ENCODE measurements around the gene SPHK2.
A peak's percentile ranks its signal among the peaks of the same experiment; 100 is the strongest.

DNA sequence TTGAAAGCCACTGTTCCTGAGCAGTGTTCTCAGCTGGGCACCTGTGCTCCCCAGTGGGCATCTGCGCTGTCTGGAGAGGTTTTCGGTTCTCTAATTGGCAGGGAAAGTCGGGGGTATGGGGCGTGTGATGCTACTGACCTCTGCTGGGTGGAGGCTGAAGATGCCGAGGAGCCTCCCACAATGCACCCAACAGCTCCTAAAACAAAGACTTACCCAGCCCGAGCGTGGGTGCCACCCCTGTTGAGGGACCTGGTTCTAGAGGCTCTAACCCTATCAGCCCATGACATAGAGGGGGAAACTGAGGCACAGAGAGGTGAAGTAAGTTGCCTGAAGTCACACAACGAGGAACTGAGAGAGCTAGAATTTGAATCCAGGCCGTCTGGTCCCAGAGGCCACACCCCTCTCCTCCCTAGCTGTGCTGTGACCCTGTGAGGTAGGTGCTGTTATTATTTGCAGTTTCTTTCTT is 10.5 kb upstream of the SPHK2 start:
- peak; percentile 78 for TF ChIP-seq CTCF (conservative IDR thresholded peaks at IDR 0.05; ENCODE audit: low read length)
- TF ChIP-seq EZH2phosphoT487 (IDR thresholded peaks at IDR 0.05; ENCODE audit: borderline replicate concordance, low read depth, low read length), result no peak

Measured in OCI-LY7 (cell line).